ENCODE results near the gene PLCXD3.
"Not testable (repeated sequence)": the region's sequence is repeated elsewhere in the genome, so short reads cannot be mapped to it uniquely, and the experiment has no call there.

PLCXD3 gene

DNA sequence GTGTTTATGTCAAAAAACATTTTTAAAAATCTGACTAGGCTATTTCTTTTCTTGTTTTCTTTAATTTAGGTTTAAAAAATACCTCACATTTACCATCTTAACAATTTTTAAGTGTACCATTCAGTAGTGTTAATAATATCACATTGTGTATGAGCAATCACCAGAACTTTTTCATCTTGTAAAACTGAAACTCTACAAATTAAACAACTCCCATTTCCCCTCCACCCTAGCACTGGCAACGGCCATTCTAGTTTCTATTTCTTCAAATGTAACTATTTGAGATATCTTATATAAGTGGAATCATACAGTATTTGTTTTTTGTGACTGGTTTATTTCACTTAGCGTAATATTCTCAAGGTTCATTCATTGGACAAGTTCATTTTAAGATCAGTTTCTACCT lies 27.7 kb downstream of the PLCXD3 start:
- DNase-seq, result no peak

GRCh38 chr5:41482173-41482572 lies 28.2 kb downstream of the PLCXD3 start:
- DNase-seq, result no peak

DNA sequence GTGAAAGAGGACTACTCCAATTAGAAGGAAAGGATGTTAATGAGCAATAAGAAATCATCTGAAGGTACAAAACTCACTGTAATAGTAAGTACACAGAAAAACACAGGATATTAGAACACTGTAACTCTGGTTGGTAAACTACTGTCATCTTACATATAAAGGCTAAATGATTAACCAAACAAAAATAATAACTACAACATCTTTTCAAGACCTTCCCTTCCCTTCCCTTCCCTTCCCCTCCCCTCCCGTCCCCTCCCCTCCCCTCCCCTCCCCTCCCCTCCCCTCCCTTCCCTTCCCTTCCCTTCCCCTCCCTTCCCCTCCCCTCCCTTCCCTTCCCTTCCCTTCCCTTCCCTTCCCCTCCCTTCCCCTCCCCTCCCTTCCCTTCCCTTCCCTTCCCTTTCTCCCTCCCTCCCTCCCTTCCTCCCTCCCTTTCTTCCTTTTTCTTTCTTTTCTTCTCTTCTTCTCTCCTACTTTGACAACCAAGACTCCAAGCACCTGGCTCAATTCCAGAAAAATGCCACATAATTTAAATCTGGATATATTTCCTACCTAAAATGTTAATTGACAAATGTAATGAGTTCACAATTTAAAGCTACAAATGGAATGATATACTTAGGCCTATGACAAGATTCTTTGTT lies 38.7 kb downstream of the PLCXD3 start:
- DNase-seq, result not testable (repeated sequence)

GRCh38 chr5:41465493-41466171 lies 44.8 kb downstream of the PLCXD3 start:
- DNase-seq, result no peak

DNA sequence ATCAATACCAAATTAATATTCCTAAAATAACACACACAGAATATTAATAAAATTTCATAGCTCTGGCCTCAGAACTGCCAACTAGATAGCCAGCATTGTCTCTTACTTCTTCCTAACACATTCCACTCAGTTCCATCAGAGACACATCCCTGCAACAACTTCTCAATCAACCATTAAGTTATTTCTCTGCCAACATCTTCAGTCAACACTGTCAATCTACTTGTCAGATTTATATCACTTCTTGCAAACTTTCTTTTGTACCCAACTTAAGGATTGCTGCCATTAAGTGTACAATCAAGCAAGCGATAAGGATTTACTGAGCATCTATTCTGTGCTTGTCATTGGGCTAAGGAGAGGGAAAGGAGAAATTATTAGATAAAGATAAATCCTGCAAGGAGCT lies 50.8 kb downstream of the PLCXD3 start:
- DNase-seq, result no peak

- no peak for DNase-seq
These were observed 53.3 kb downstream of the PLCXD3 start for GRCh38 chr5:41457094-41457493.

GRCh38 chr5:41452506-41452905 lies 57.9 kb downstream of the PLCXD3 start:
- DNase-seq, result no peak

- no peak for DNase-seq
These were observed 62.5 kb downstream of the PLCXD3 start for GRCh38 chr5:41447650-41448510.

- DNase-seq, result no peak
These were observed 64.4 kb downstream of the PLCXD3 start for GRCh38 chr5:41445937-41446563.

GRCh38 chr5:41435276-41435675 lies 75.1 kb downstream of the PLCXD3 start:
- no peak for DNase-seq

- no peak for DNase-seq
These were observed 76.7 kb downstream of the PLCXD3 start for GRCh38 chr5:41433552-41434181.

- DNase-seq, result no peak
These were observed 77.7 kb downstream of the PLCXD3 start for GRCh38 chr5:41432481-41433253.

DNA sequence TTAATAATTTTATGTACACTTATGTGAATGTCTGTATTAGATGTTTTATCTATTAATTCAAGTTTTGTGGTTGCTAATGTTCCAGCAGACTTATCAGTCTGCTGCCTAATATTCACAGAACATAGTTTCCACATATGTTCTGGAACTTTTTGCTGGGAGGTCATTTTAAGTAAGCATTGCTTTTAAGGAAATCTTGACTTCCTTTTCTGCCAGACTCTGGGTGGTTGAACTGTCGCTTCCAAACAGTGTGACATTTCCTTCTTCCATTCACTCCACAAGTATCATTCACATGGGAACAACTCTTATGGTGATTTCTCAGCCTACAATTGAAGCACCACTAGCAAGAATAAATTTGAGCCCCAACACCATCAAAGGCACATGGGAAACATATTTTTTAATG lies 82.9 kb downstream of the PLCXD3 start:
- DNase-seq, result no peak

DNA sequence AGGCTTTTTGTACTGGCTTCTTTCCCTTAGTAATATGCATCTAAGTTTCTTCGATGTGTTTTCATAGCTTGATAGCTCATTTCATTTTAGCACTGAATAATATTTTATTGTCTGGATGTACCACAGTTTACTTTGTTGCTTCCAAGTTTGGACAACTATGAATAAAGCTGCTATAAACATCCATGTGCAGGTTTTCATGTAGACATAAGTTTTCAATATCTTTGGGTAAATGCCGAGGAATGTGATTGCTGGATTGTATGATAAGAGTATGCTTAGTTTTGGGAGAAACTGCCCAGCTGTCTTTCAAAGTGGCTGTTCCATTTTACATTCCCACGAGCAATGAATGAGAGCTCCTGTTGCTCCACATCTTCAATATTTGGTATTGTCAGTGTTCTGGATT lies 84.7 kb downstream of the PLCXD3 start:
- DNase-seq, result no peak

GRCh38 chr5:41420492-41421067 lies 89.8 kb downstream of the PLCXD3 start:
- DNase-seq, result no peak

DNA sequence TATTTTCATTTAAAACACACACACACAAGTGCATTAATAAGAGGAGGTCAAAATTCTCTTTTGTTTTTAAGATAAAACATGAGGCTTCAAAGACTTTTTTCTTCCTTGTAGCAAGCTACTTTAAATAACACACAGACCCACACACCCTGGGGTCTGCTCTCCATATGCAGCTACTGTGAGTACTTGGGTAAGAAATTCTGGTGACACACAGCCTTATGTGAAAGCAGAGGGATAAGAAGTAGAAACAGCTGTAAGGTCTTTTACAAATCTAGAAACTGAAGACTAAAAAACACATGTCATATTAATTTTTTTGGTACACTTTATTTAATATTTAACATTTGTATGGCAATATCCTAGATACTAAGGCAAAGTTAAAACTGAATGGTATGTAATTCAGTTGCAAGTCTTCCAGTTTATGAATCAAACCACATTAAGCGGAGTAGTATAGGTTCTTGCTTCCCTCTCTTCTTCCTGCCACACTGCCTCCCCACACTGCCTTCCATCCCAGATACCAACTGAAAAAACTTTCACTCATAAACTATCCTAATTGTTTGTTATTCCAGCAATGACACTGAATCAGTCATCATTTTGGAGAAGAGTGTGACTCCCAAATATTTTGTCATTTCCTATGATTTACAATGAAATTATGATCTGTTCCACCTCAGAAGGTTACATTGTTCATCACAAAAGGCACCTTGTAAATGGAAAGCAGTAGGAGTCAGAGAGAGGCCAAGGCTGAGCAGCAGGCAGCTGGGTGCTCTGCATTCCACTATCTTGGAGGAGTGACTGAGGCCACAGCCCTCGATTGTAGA lies 92.0 kb downstream of the PLCXD3 start:
- no peak for DNase-seq

GRCh38 chr5:41416336-41416735 lies 94.1 kb downstream of the PLCXD3 start:
- DNase-seq, result no peak

GRCh38 chr5:41415242-41415641 lies 95.2 kb downstream of the PLCXD3 start:
- no peak for DNase-seq

- no peak for DNase-seq
These were observed 95.8 kb downstream of the PLCXD3 start for GRCh38 chr5:41414598-41414997.

DNA sequence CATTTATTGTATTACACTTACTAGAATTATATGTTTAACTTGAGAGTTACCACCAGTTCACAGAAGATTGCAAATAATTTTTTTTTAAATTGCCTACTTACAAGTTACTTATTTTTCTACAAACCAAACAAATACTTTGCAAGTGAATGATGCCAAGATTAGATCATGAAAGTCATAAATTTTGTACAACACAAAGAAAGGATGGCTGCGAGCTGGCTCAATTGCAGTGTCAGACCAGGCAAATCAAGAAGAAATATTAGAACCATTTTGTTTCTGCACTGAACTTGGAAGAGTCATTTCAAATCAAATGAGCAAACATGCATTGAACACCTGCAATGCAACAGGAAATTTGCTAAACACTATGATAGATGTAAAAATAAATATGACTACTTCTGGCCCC lies 97.3 kb downstream of the PLCXD3 start:
- no peak for DNase-seq

DNA sequence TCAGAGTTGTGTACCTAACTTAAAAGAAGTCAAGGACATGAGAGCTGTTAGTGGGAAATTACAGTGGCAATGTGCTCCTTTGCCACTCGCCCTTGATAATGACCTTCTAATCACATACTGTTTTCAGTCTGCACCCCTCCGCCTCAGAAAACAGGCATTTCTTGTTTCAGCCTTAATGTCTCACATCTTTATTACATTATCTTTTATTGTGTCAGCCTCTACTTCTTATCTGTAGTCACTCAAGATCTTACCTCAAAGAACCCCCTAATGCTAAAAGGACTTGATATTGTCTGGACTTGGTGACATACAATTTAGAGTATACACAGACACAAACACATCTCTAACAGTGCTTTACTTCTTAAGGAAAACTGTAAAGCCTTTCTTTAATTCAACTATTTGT lies 97.9 kb downstream of the PLCXD3 start:
- no peak for DNase-seq
